Tibial nerve (tissue), 4 donors: Measurements from ENCODE around the gene POU4F2. TPM values are rescaled to one million over a fixed set of nuclear protein-coding genes. Genes with fewer than 3 reads are reported as not detected.

Source experiments
- DNase-seq, 2 donors: peaks; one replicate each; pipeline ENCODE4 v3.0.0-alpha.2; 2019; ENCODE audit warnings: low spot score in 2 of 2
- H3K27ac ChIP-seq, 4 donors: fragments of 200-600 bp; sonication (generic) in 3 of 4; one replicate each; pipeline ENCODE4 v1.5.1; 2017 to 2019; ENCODE audit warnings: mild to moderate bottlenecking in 1 of 4
- H3K27me3 ChIP-seq, 2 donors: fragments of 200-600 bp; sonication (generic) in 1 of 2; one replicate each; pipeline versions ENCODE4 v1.5.1 to v1.6.0; 2017 to 2019
- H3K36me3 ChIP-seq, 3 donors: fragments of 200-600 bp; sonication (generic); one replicate each; pipeline ENCODE4 v1.5.1; 2018 to 2019
- H3K4me1 ChIP-seq, 4 donors: fragments of 200-600 bp; sonication (generic) in 3 of 4; one replicate each; pipeline ENCODE4 v1.5.1; 2017 to 2019
- H3K4me3 ChIP-seq, 4 donors: fragments of 200-600 bp; sonication (generic) in 3 of 4; one replicate each; pipeline ENCODE4 v1.5.1; 2017 to 2019; ENCODE audit warnings: mild to moderate bottlenecking in 1 of 4, moderate library complexity in 1 of 4
- H3K9me3 ChIP-seq, 4 donors: fragments of 200-600 bp; sonication (generic) in 3 of 4; one replicate each; pipeline ENCODE4 v1.5.1; 2017 to 2019
- EP300 ChIP-seq, 2 donors: sonication (generic); formaldehyde crosslinking; IDR thresholded peaks; one replicate each; pipeline ENCODE4 v1.6.1; 2017; ENCODE audit warnings: antibody characterized with exemption in 2 of 2, mild to moderate bottlenecking in 1 of 2
- POLR2A ChIP-seq, 2 donors: fragments of 450-650 bp; IDR thresholded peaks; one replicate each; pipeline ENCODE4 v1.6.1; 2017; ENCODE audit warnings: antibody characterized with exemption in 2 of 2, mild to moderate bottlenecking in 2 of 2, moderate library complexity in 2 of 2
- WGBS, 2 donors: methylation state at CpG; one replicate each; pipeline ENCODE4 v1.1.5; 2018; 5-methylcytosine and 5-hydroxymethylcytosine counted together
- total RNA-seq, 4 donors: library from RNA; depleted of rRNA; stranded (reverse); fragments of >200 nt; gene quantifications; one replicate each; pipeline ENCODE4 v1.1.0, GENCODE V29; 2016
- TF ChIP-seq, protein P1 (sequence below), 5 experiments: fragments of 200-600 bp in 3 of 5; fragments of 450-650 bp in 2 of 5; sonication (generic) in 3 of 5; IDR thresholded peaks; one replicate each; pipeline ENCODE4 v1.5.1; 2016 to 2019; ENCODE audit warnings: antibody characterized with exemption in 5 of 5, mild to moderate bottlenecking in 3 of 5, moderate library complexity in 2 of 5

POU4F2 gene
- total RNA-seq, 4 donors from 2014 or later, result not detected

DNA sequence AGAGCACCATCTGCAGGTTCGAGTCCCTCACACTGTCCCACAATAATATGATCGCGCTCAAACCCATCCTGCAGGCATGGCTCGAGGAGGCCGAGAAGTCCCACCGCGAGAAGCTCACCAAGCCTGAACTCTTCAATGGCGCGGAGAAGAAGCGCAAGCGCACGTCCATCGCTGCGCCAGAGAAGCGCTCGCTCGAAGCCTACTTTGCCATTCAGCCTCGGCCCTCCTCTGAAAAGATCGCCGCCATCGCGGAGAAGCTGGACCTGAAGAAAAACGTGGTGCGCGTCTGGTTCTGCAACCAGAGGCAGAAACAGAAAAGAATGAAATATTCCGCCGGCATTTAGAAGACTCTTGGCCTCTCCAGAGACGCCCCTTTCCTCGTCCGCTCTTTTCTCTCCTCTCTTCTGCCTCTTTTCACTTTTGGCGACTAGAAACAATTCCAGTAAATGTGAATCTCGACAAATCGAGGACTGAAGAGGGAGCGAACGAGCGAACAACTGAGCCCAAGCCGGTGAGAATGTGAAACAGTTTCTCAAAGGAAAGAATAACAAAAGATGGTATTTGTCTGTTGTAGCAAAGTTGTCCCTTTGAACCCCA, 1.9 kb downstream of the POU4F2 start:
- no peaks in the 10 kb centered on the region for H3K36me3 ChIP-seq
- no peak overlapping the region for H3K27ac ChIP-seq
- H3K27me3 ChIP-seq, result peaks cover 0 to 89% of the 10 kb centered on the region in 2 donors
- no peak for DNase-seq
- TF ChIP-seq POLR2A (IDR thresholded peaks at IDR 0.05), result no peak
- no peak for TF ChIP-seq EP300 (IDR thresholded peaks at IDR 0.05)
- TF ChIP-seq, protein P1, sequence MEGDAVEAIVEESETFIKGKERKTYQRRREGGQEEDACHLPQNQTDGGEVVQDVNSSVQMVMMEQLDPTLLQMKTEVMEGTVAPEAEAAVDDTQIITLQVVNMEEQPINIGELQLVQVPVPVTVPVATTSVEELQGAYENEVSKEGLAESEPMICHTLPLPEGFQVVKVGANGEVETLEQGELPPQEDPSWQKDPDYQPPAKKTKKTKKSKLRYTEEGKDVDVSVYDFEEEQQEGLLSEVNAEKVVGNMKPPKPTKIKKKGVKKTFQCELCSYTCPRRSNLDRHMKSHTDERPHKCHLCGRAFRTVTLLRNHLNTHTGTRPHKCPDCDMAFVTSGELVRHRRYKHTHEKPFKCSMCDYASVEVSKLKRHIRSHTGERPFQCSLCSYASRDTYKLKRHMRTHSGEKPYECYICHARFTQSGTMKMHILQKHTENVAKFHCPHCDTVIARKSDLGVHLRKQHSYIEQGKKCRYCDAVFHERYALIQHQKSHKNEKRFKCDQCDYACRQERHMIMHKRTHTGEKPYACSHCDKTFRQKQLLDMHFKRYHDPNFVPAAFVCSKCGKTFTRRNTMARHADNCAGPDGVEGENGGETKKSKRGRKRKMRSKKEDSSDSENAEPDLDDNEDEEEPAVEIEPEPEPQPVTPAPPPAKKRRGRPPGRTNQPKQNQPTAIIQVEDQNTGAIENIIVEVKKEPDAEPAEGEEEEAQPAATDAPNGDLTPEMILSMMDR (IDR thresholded peaks at IDR 0.05), result no peak
- peaks cover 0 to 42% (median 11%) of the 10 kb centered on the region in 4 donors for H3K4me1 ChIP-seq
- H3K9me3 ChIP-seq, result no peaks in the 10 kb centered on the region
- H3K4me3 ChIP-seq, result no peak overlapping the region
- WGBS, 2 donors, result 4 to 5% methylated on average over 28 to 37 of the region's 37 CpGs

DNA sequence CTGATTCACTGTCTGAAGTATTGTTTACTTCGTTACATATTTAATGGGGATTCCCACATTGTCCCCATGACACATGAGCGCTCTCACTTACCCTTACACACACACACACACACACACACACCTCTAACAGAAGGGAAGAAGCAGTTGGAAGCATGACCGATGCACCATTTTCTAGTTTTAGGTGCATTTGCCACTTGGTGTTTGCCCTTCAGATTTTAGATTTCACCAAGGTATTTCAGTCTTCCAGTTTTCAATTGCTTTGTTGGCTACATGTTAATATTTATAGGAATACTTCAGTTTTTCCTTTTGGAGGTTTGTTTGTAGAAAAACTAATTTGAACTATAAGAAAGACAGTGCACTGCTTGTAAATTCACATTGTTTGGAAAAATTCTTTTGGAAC, 3.1 kb downstream of the POU4F2 start:
- DNase-seq, result no peak
- H3K4me1 ChIP-seq, result peaks cover 0 to 42% (median 11%) of the 10 kb centered on the region in 4 donors
- TF ChIP-seq, protein P1 (IDR thresholded peaks at IDR 0.05), result no peak
- TF ChIP-seq POLR2A (IDR thresholded peaks at IDR 0.05), result no peak
- no peak for TF ChIP-seq EP300 (IDR thresholded peaks at IDR 0.05)
- no peaks in the 10 kb centered on the region for H3K9me3 ChIP-seq
- H3K27ac ChIP-seq, result no peak overlapping the region
- H3K4me3 ChIP-seq, result no peak overlapping the region
- H3K36me3 ChIP-seq, result no peaks in the 10 kb centered on the region
- H3K27me3 ChIP-seq, result peaks cover 0 to 89% of the 10 kb centered on the region in 2 donors
- 8% methylated on average over 3 of the region's 3 CpGs for WGBS, 2 donors

DNA sequence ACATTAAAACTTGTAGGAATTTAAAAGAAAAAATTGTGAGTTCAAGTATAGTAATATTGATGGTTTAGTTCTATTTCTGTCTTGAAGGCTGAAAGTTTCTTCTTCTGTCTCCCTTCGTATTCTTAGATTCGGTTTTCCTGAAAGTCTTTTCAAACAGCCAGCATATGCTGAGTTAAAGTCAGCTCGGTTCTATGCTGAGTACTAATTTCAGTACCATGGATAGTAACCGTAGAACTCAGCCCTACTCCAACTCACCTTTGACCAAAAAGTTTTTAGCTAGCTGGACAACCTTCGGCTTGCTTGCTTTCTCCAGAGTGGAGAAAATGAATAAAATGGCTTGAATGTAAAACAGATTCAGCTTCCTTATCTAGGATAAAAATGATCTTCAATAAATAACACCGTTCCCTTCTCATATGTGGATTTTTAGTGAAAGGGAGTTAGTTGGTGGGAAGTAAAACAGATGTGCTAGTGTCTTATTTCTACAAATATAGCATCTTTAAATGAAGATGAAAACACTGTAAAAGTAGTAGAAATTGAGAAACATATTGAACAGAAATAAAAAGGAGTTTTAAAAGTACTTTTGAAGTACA, 5.2 kb downstream of the POU4F2 start:
- 6 to 7% methylated on average over 6 of the region's 6 CpGs for WGBS, 2 donors
- TF ChIP-seq, protein P1 (IDR thresholded peaks at IDR 0.05), result no peak
- TF ChIP-seq EP300 (IDR thresholded peaks at IDR 0.05), result no peak
- TF ChIP-seq POLR2A (IDR thresholded peaks at IDR 0.05), result no peak

DNA sequence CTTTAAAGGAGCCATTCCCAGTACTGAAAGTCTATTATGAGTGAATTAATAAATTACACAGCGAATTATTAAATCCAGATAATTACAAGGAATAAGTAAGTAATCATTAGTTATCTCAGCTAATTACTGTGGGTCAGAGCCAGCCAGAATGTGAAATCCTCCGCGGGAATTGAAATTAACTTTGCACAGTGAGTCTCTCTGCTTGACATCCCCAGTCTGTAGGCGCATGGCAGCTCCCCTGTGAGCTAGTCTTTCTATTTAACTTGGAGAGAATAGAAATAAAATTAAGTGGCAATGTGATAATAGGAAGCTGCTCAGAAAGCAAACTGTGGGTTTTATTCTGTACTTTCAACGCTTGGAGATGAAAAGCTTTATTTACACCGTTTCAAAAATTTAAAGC, 7.2 kb downstream of the POU4F2 start:
- no peaks in the 10 kb centered on the region for H3K36me3 ChIP-seq
- peaks cover 0 to 15% (median 0%) of the 10 kb centered on the region in 4 donors for H3K4me1 ChIP-seq
- DNase-seq, result no peak
- no peak overlapping the region for H3K27ac ChIP-seq
- H3K27me3 ChIP-seq, result peaks cover 0 to 88% of the 10 kb centered on the region in 2 donors
- no peak overlapping the region for H3K4me3 ChIP-seq
- no peaks in the 10 kb centered on the region for H3K9me3 ChIP-seq
- TF ChIP-seq EP300 (IDR thresholded peaks at IDR 0.05), result no peak
- TF ChIP-seq, protein P1 (IDR thresholded peaks at IDR 0.05), result no peak
- TF ChIP-seq POLR2A (IDR thresholded peaks at IDR 0.05), result no peak
- 2 to 5% methylated on average over 6 of the region's 6 CpGs for WGBS, 2 donors

More for the DNA sequence above, 5.2 kb downstream of the POU4F2 start:
- Histone ChIP-seq H3K27me3 (peaks cover 0 to 89% of the 10 kb centered on the region in 2 donors), H3K27ac (no peak overlapping the region), H3K4me1 (peaks cover 0 to 35% (median 5%) of the 10 kb centered on the region in 4 donors), H3K9me3 (no peaks in the 10 kb centered on the region), H3K36me3 (no peaks in the 10 kb centered on the region), H3K4me3 (no peak overlapping the region)
- DNase-seq, result no peak

DNA sequence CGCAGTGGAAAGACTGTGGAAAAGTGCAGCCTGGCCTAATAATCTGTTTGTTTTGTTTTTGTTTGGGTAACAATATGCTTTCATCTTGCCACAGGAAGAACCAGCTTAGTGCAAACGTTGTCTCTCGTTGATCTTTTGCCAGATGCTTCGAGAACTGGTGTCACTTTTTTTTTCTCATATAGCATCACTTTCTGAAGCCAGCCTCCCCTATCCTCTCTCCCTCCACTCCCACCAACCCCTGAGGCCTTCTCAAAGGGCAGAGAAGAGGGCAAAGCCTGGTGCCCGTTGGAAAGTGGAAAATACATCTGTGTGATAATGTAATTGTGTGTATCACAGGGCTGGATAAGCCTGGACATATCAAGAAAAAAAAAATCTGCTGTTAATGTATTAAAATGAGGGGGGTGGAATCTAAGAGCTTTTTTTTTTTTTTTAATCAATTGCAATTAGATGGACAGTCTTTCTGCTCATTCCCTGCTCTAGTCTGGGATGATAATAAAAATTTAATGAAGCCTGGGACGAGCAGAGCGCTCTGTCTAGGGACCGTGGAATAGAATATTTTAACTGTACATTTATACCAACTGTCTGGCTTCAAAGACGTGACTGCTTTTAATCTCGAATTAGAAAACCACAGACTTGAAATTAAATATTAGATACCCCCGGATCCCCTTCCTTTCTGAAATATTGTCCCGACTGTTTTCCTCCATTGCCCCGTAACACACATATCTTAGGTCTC, 8.1 kb downstream of the POU4F2 start:
- H3K27me3 ChIP-seq, result peaks cover 0 to 87% of the 10 kb centered on the region in 2 donors
- H3K27ac ChIP-seq, result no peak overlapping the region
- WGBS, 2 donors, result 6 to 8% methylated on average over 13 of the region's 13 CpGs
- TF ChIP-seq, protein P1 (IDR thresholded peaks at IDR 0.05), result no peak
- TF ChIP-seq POLR2A (IDR thresholded peaks at IDR 0.05) (no peak), EP300 (IDR thresholded peaks at IDR 0.05) (no peak)
- DNase-seq, result no peak
- H3K36me3 ChIP-seq, result no peaks in the 10 kb centered on the region
- peaks cover 0 to 14% (median 0%) of the 10 kb centered on the region in 4 donors for H3K4me1 ChIP-seq
- H3K4me3 ChIP-seq, result no peak overlapping the region
- H3K9me3 ChIP-seq, result no peaks in the 10 kb centered on the region
